ENCODE measurements around the gene ZNF593OS. TPM values are rescaled to one million over a fixed set of nuclear protein-coding genes. Genes with fewer than 3 reads are reported as not detected.

The ZNF593OS gene
- total and polyA plus RNA-seq, 9 donors, result 0.31 to 1.6 (median 0.88) TPM

DNA sequence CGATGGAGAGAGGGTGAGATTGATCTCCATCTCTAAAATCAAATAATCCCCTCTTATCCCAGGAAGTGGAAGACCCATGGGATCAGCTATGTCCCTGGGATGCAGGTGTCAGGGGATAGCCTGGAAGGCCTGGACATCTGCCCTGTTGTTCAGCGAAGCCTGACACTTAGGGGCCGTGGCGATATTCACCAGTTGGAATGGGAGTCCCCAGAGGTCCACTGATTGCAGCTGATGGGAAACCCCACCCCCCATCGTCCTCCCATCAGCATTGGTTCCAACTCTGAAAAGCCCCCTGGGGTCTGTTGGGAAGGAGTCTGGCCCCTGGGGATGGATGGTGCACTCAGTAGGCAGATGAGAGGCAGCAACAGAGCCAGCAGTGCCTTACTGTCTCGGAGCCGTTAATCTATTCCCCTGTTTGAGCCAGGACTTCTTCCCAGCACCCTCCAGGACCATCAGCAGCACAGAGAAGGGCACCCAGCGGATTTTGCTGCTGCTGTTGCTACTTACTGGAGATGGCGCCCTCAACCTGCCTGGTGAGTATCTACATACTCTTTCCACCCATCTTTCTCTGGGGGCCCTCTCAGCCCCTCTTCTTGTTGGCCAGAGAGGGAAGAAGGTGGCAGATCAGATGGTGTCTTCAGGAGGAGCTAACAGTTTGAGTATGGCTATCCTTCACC is 32.1 kb upstream of the ZNF593OS start:
- peaks cover 7% of the 10 kb centered on the region for H3K27me3 ChIP-seq (ENCODE audit: control insufficient read depth, insufficient read depth, low read length)
- H3K36me3 ChIP-seq (ENCODE audit: control insufficient read depth, insufficient read depth, low read length), result no peaks in the 10 kb centered on the region
- no peak for DNase-seq
- no peak overlapping the region for H3K27ac ChIP-seq (ENCODE audit: low read length)
- no peaks in the 10 kb centered on the region for H3K9me3 ChIP-seq (replicated peaks; ENCODE audit: control insufficient read depth, low read depth, low read length)
- WGBS (ENCODE audit: insufficient coverage), result 44% methylated on average over 2 of the region's 9 CpGs
- H3K4me1 ChIP-seq (ENCODE audit: control insufficient read depth, insufficient read depth, low read length), result peaks cover 13% of the 10 kb centered on the region
- H3K4me3 ChIP-seq (ENCODE audit: low read length), result no peak overlapping the region

DNA sequence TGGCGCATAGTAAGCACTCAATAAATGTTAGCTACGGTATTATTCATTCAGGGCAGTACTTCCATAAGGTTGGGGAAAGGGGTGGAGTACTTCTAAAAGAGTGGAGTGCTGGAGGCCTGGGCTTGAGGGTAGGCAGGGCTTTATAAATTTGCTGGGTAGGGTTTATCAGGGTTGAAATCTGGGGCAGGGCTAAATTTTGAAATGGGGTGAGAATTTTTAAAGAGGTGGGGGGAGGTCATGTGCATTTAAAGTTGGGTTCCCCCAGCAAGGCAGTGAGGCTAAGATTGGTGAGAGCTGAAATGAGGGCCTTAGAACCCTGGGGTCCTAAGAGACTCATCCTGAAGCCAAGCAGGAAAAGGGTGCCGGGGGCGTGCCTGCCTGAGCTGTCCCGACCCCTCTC is 28.8 kb upstream of the ZNF593OS start:
- Histone ChIP-seq H3K27ac (ENCODE audit: low read length) (no peak overlapping the region), H3K36me3 (ENCODE audit: control insufficient read depth, insufficient read depth, low read length) (no peaks in the 10 kb centered on the region), H3K4me3 (ENCODE audit: low read length) (no peak overlapping the region), H3K4me1 (ENCODE audit: control insufficient read depth, insufficient read depth, low read length) (peaks cover 13% of the 10 kb centered on the region), H3K9me3 (replicated peaks; ENCODE audit: control insufficient read depth, low read depth, low read length) (no peaks in the 10 kb centered on the region), H3K27me3 (ENCODE audit: control insufficient read depth, insufficient read depth, low read length) (peaks cover 7% of the 10 kb centered on the region)
- DNase-seq, result no peak
- WGBS (ENCODE audit: insufficient coverage), result 87% methylated on average over 4 of the region's 5 CpGs

DNA sequence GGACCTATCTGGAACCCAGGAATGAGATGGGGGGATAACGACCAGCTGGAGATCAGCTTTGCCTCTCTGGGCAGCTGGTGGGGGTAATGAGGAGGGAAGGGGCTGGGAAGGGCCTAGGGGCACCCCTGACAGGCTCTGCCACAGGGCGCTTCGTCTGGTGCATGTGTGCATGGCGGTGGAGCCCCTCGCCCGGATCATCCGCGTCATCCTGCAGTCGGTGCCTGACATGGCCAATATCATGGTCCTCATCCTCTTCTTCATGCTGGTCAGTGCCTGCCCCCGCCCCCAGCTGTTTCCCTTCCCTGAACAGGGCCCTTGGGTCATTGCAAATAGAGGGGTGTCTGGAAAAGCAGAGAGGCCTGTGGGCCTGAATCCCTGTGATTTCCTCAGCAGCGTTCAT is 26.2 kb upstream of the ZNF593OS start:
- WGBS (ENCODE audit: insufficient coverage), result 95% methylated on average over 10 of the region's 11 CpGs
- no peak overlapping the region for H3K4me3 ChIP-seq (ENCODE audit: low read length)
- DNase-seq, result no peak
- H3K36me3 ChIP-seq (ENCODE audit: control insufficient read depth, insufficient read depth, low read length), result no peaks in the 10 kb centered on the region
- H3K27me3 ChIP-seq (ENCODE audit: control insufficient read depth, insufficient read depth, low read length), result peaks cover 7% of the 10 kb centered on the region
- no peaks in the 10 kb centered on the region for H3K9me3 ChIP-seq (replicated peaks; ENCODE audit: control insufficient read depth, low read depth, low read length)
- H3K4me1 ChIP-seq (ENCODE audit: control insufficient read depth, insufficient read depth, low read length), result peaks cover 13% of the 10 kb centered on the region
- H3K27ac ChIP-seq (ENCODE audit: low read length), result no peak overlapping the region

DNA sequence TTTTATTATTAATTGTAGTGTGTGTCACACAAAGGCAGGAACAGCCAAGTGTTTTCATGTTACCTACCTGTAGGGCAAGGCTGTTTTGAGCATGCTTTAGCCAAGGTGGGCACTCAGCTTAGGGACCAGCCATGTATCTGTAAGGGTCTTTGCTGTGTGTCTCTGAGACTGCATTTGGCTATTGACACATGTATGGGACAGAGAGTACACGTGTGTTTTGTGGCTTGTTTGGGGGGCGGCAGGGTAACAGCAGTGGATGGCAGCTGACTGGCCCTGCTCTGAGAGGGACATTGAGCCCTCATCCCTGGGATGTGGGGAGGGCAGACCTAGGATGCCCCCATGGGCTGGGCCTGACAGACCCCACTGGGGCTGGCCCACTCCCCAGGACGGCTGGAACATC is 25.7 kb upstream of the ZNF593OS start:
- peaks cover 7% of the 10 kb centered on the region for H3K27me3 ChIP-seq (ENCODE audit: control insufficient read depth, insufficient read depth, low read length)
- no peak for DNase-seq
- WGBS (ENCODE audit: insufficient coverage), result 76% methylated on average over 3 of the region's 3 CpGs

DNA sequence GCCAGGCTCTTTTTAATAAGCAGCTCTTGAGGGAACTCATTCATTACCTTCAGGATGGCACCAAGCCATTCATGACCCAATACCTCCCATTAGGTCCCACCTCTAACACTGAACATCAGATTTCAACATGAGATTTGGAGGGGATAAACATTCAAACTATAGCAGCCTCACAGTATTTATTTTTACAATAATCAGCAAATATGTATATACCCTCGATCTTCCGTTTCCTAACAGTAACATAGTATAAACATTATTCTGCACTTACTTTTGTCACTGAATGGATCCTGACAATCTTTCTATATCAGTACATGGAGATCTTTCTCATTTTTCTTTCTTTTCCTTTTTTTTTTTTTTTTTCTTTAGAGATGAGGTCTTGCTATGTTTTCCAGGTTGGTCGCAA is 24.2 kb upstream of the ZNF593OS start:
- peaks cover 1% of the 10 kb centered on the region for H3K4me1 ChIP-seq (ENCODE audit: control insufficient read depth, insufficient read depth, low read length)
- no peak overlapping the region for H3K27ac ChIP-seq (ENCODE audit: low read length)
- no peaks in the 10 kb centered on the region for H3K36me3 ChIP-seq (ENCODE audit: control insufficient read depth, insufficient read depth, low read length)
- no peaks in the 10 kb centered on the region for H3K27me3 ChIP-seq (ENCODE audit: control insufficient read depth, insufficient read depth, low read length)
- H3K4me3 ChIP-seq (ENCODE audit: low read length), result no peak overlapping the region
- H3K9me3 ChIP-seq (replicated peaks; ENCODE audit: control insufficient read depth, low read depth, low read length), result no peaks in the 10 kb centered on the region
- no peak for DNase-seq
- no CpG with 5 or more reads among the region's 3 CpGs for WGBS (ENCODE audit: insufficient coverage)

More for the DNA sequence above, 25.7 kb upstream of the ZNF593OS start:
- Histone ChIP-seq H3K36me3 (ENCODE audit: control insufficient read depth, insufficient read depth, low read length) (no peaks in the 10 kb centered on the region), H3K4me1 (ENCODE audit: control insufficient read depth, insufficient read depth, low read length) (peaks cover 13% of the 10 kb centered on the region), H3K4me3 (ENCODE audit: low read length) (no peak overlapping the region), H3K9me3 (replicated peaks; ENCODE audit: control insufficient read depth, low read depth, low read length) (no peaks in the 10 kb centered on the region), H3K27ac (ENCODE audit: low read length) (no peak overlapping the region)

DNA sequence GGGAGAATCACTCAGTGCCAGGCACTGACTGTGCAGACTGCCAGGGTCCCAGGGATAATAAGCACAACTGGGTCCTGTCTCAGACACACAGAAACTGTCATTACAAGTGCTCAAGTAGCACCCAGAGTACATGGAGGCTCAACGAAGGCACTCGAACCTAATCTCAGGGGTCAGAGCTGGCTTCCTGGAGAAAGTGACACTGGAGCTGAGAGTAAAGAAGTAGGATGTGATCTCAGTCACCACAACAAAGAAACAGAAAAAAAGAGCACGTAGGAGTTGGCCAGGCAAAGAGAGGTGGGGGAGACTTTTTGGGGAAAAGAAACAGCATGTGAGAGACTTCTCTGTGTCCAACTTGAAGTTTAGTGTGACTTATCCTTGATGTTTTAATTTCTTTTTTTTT is 20.1 kb upstream of the ZNF593OS start:
- H3K4me1 ChIP-seq (ENCODE audit: control insufficient read depth, insufficient read depth, low read length), result no peaks in the 10 kb centered on the region
- H3K4me3 ChIP-seq (ENCODE audit: low read length), result no peak overlapping the region
- no peak overlapping the region for H3K27ac ChIP-seq (ENCODE audit: low read length)
- no CpG with 5 or more reads among the region's 3 CpGs for WGBS (ENCODE audit: insufficient coverage)
- no peaks in the 10 kb centered on the region for H3K36me3 ChIP-seq (ENCODE audit: control insufficient read depth, insufficient read depth, low read length)
- no peak for DNase-seq
- H3K27me3 ChIP-seq (ENCODE audit: control insufficient read depth, insufficient read depth, low read length), result no peaks in the 10 kb centered on the region
- no peaks in the 10 kb centered on the region for H3K9me3 ChIP-seq (replicated peaks; ENCODE audit: control insufficient read depth, low read depth, low read length)

DNA sequence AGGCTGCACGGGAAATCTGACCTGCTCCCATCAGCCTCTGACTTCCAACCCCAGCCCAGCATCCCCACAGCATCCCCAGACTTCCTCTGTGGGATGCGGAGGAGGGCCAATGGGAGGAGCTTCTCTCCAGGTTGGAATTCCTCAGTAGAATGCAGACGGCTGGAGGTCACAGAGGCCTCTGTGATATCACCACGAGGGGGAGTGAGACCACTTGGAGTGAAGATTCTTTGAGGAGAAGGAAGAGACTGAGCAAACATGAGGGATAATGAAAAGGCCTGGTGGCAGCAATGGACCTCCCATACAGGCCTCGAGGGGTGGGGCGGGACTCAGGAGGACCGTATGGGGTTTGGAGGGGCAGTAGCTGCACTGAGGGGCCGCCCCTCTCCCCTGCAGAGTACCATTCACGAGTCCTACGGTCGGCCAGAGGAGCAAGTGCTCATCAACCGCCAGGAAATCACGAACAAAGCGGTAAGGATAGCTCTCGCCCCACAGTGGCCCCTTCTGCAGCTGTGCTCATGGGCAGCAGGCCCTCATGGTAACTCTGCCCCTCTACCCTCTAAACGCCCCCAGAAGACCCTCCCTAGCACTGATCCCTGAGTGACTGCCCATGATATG is 18.8 kb upstream of the ZNF593OS start, which contains the start of gene CATSPER4:
Gene CATSPER4, plus strand, starts transcription at position 230 of the 615 bp plus-strand sequence. Its CDS starts 26 bp downstream, at position 256.
- Histone ChIP-seq H3K36me3 (ENCODE audit: control insufficient read depth, insufficient read depth, low read length) (no peaks in the 10 kb centered on the region), H3K4me3 (ENCODE audit: low read length) (no peak within 1 kb of the TSS), H3K27ac (ENCODE audit: low read length) (no peak within 1 kb of the TSS), H3K9me3 (replicated peaks; ENCODE audit: control insufficient read depth, low read depth, low read length) (no peaks in the 10 kb centered on the region), H3K27me3 (ENCODE audit: control insufficient read depth, insufficient read depth, low read length) (no peaks in the 10 kb centered on the region), H3K4me1 (ENCODE audit: control insufficient read depth, insufficient read depth, low read length) (no peaks in the 10 kb centered on the region)
- WGBS (ENCODE audit: insufficient coverage), result 26% methylated on average over 9 of the region's 16 CpGs
- no peak for DNase-seq

DNA sequence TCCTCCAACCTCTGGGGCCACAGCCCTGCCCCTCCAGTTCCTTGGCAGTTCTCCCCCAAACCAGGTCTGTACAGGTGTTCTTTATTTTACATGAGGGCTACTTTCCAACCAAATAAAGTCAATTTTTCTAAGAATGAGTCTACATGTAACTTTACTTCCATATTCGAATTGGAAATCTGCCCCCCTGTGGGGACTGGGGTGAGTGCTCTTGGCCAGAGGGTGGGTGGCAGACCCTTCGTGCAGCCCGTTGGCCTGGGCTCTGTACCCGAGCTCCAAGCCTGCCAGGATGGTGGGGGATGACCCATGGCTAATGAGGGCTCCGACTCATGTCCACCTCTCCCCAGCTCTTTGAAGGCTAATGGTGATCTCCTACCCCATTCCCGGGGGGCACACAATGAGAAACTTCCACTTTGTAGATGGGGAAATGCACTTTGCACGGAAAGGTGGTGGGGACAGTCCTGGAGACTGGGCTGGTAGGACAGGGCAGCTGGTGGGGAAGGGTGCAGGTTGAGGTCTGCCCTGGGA is 18.2 kb upstream of the ZNF593OS start:
- Histone ChIP-seq H3K27ac (ENCODE audit: low read length) (no peak overlapping the region), H3K4me3 (ENCODE audit: low read length) (no peak overlapping the region), H3K27me3 (ENCODE audit: control insufficient read depth, insufficient read depth, low read length) (no peaks in the 10 kb centered on the region), H3K9me3 (replicated peaks; ENCODE audit: control insufficient read depth, low read depth, low read length) (no peaks in the 10 kb centered on the region), H3K36me3 (ENCODE audit: control insufficient read depth, insufficient read depth, low read length) (no peaks in the 10 kb centered on the region), H3K4me1 (ENCODE audit: control insufficient read depth, insufficient read depth, low read length) (no peaks in the 10 kb centered on the region)
- DNase-seq, result no peak
- 100% methylated on average over 2 of the region's 7 CpGs for WGBS (ENCODE audit: insufficient coverage)

DNA sequence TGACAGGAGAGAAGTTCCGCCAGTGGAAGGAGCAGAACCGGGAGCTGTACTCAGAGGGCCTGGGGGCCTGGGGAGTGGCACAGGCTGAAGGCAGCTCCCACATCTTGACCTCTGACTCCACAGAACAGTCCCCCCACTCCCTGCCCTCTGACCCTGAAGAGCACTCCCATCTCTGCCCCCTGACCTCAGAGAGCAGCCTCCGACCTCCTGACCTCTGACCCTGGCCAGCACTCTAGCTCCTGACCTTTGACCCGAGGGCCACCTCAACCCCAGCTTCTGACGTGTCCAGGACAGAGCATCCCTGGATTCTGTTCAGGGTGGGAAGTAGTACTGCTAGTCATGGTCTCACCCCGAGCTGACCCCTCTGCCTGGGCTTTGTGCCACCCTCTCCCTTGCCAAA is 17.7 kb upstream of the ZNF593OS start:
- 57% methylated on average over 2 of the region's 6 CpGs for WGBS (ENCODE audit: insufficient coverage)
- no peak overlapping the region for H3K4me3 ChIP-seq (ENCODE audit: low read length)

DNA sequence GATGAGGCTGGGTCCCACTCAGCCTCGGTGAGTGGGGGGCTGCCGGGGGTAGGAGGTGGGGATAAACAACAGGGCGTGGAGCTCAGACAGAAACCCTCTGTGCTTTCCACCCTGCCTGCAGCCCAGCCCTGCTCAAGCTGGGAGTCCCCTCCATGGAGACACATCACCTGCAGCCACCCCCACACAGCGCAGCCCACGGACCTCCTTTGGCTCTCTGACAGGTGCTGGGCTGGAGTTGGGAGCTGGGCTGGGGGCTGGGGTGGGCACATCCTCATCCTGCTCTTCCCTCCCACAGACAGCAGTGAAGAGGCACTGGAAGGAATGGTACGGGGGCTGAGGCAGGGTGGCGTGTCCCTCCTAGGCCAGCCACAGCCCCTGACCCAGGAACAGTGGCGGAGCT is 16.8 kb upstream of the ZNF593OS start:
- no peak overlapping the region for H3K27ac ChIP-seq (ENCODE audit: low read length)
- H3K4me1 ChIP-seq (ENCODE audit: control insufficient read depth, insufficient read depth, low read length), result no peaks in the 10 kb centered on the region
- H3K4me3 ChIP-seq (ENCODE audit: low read length), result no peak overlapping the region
- DNase-seq, result no peak
- H3K27me3 ChIP-seq (ENCODE audit: control insufficient read depth, insufficient read depth, low read length), result no peaks in the 10 kb centered on the region
- no peaks in the 10 kb centered on the region for H3K9me3 ChIP-seq (replicated peaks; ENCODE audit: control insufficient read depth, low read depth, low read length)
- no peaks in the 10 kb centered on the region for H3K36me3 ChIP-seq (ENCODE audit: control insufficient read depth, insufficient read depth, low read length)
- WGBS (ENCODE audit: insufficient coverage), result 83% methylated on average over 3 of the region's 8 CpGs

More for the DNA sequence above, 17.7 kb upstream of the ZNF593OS start:
- DNase-seq, result no peak
- H3K9me3 ChIP-seq (replicated peaks; ENCODE audit: control insufficient read depth, low read depth, low read length), result no peaks in the 10 kb centered on the region
- no peaks in the 10 kb centered on the region for H3K27me3 ChIP-seq (ENCODE audit: control insufficient read depth, insufficient read depth, low read length)
- no peak overlapping the region for H3K27ac ChIP-seq (ENCODE audit: low read length)
- no peaks in the 10 kb centered on the region for H3K4me1 ChIP-seq (ENCODE audit: control insufficient read depth, insufficient read depth, low read length)
- H3K36me3 ChIP-seq (ENCODE audit: control insufficient read depth, insufficient read depth, low read length), result no peaks in the 10 kb centered on the region

Measured in muscle of leg (tissue), 11 donors.